ENCODE data around the gene OR7C1.
"Not testable (repeated sequence)": the region's sequence is repeated elsewhere in the genome, so short reads cannot be mapped to it uniquely, and the experiment has no call there.

OR7C1 gene

GRCh38 chr19:14835011-14835410 is at the start of gene OR7C1, which contains the start of gene OR7A5:
Gene OR7C1 (minus strand): TSS chr19:14835185. CDS start chr19:14800136, 35,049 bp downstream.
Gene OR7A5 (minus strand): TSS chr19:14835185. CDS start chr19:14828241, 6,944 bp downstream.
- DNase-seq = no peak

- no peak for DNase-seq
Observed at GRCh38 chr19:14871619-14872230, 36.7 kb upstream of the OR7C1 start.

GRCh38 chr19:14868497-14868896 is 33.5 kb upstream of the OR7C1 start:
- DNase-seq = no peak

GRCh38 chr19:14848822-14849221 is 13.8 kb upstream of the OR7C1 start, which contains the start of gene OR7A10:
Gene OR7A10 (minus strand): TSS chr19:14848922. CDS start chr19:14841877, 7,045 bp downstream.
- no peak for DNase-seq

GRCh38 chr19:14843578-14843977 is 8.6 kb upstream of the OR7C1 start:
- DNase-seq = no peak

GRCh38 chr19:14843169-14843568 is 8.2 kb upstream of the OR7C1 start:
- DNase-seq = no peak

- no peak for DNase-seq
Observed at GRCh38 chr19:14840206-14840605, 5.2 kb upstream of the OR7C1 start.

- DNase-seq = no peak
Observed at GRCh38 chr19:14837391-14837790, 2.4 kb upstream of the OR7C1 start.

- no peak for DNase-seq
Observed at GRCh38 chr19:14830702-14831101, 4.3 kb downstream of the OR7C1 start.

GRCh38 chr19:14826006-14826405 is 9.0 kb downstream of the OR7C1 start:
- DNase-seq = no peak

- DNase-seq = no peak
Observed at GRCh38 chr19:14821937-14822336, 13.0 kb downstream of the OR7C1 start.

- DNase-seq = no peak
Observed at GRCh38 chr19:14818588-14818987, 16.4 kb downstream of the OR7C1 start.

- DNase-seq = no peak
Observed at GRCh38 chr19:14817052-14817451, 17.9 kb downstream of the OR7C1 start.

GRCh38 chr19:14814982-14815652 is 19.9 kb downstream of the OR7C1 start:
- no peak for DNase-seq

GRCh38 chr19:14809272-14810057 is 25.5 kb downstream of the OR7C1 start:
- DNase-seq = no peak

- no peak for DNase-seq
Observed at GRCh38 chr19:14804765-14805164, 30.2 kb downstream of the OR7C1 start.

- DNase-seq = no peak
Observed at GRCh38 chr19:14798760-14799159, 36.2 kb downstream of the OR7C1 start.

- DNase-seq = no peak
Observed at GRCh38 chr19:14796021-14796420, 39.0 kb downstream of the OR7C1 start.

GRCh38 chr19:14795078-14795721 is 39.8 kb downstream of the OR7C1 start:
- no peak for DNase-seq

- not testable (repeated sequence) for DNase-seq
Observed at GRCh38 chr19:14792250-14792649, 42.7 kb downstream of the OR7C1 start.

- no peak for DNase-seq
Observed at GRCh38 chr19:14786421-14786851, 48.5 kb downstream of the OR7C1 start.

- not testable (repeated sequence) for DNase-seq
Observed at GRCh38 chr19:14785102-14785793, 49.7 kb downstream of the OR7C1 start.

- not testable (repeated sequence) for DNase-seq
Observed at GRCh38 chr19:14784730-14785101, 50.3 kb downstream of the OR7C1 start.
